ENCODE data around the gene IRF2. TPM values are rescaled to one million over a fixed set of nuclear protein-coding genes. Genes with fewer than 3 reads are reported as not detected.

IRF2 gene
- total and polyA plus RNA-seq, 2 experiments from 2014 or later = 4.0 to 12.0 TPM

GRCh38 chr4:184439856-184440594 is 34.3 kb downstream of the IRF2 start:
- no peaks in the 10 kb centered on the region for H3K9me3 ChIP-seq (ENCODE audit: low read depth)
- H3K27me3 ChIP-seq = peaks cover 2% of the 10 kb centered on the region
- no peaks in the 10 kb centered on the region for H3K36me3 ChIP-seq
- H3K27ac ChIP-seq = no peak overlapping the region
- no peak overlapping the region for H3K4me3 ChIP-seq
- peak in 1 of 2 donors; percentile 82 for DNase-seq (ENCODE audit: low read depth in 1 of 2, low spot score in 1 of 2)
- no peak for TF ChIP-seq CTCF (IDR thresholded peaks at IDR 0.05; ENCODE audit: low read depth, low read length)
- H3K4me1 ChIP-seq (ENCODE audit: low read depth) = no peaks in the 10 kb centered on the region

- no peak for DNase-seq (ENCODE audit: low read depth in 1 of 2, low spot score in 1 of 2)
- H3K4me1 ChIP-seq (ENCODE audit: low read depth) = no peaks in the 10 kb centered on the region
- no peaks in the 10 kb centered on the region for H3K36me3 ChIP-seq
- no peak for TF ChIP-seq CTCF (IDR thresholded peaks at IDR 0.05; ENCODE audit: low read depth, low read length)
- H3K27me3 ChIP-seq = peaks cover 2% of the 10 kb centered on the region
- H3K27ac ChIP-seq = no peak overlapping the region
- no peak overlapping the region for H3K4me3 ChIP-seq
- no peaks in the 10 kb centered on the region for H3K9me3 ChIP-seq (ENCODE audit: low read depth)
These were observed 35.0 kb downstream of the IRF2 start for GRCh38 chr4:184439386-184439785.

GRCh38 chr4:184438375-184438774 is 36.0 kb downstream of the IRF2 start:
- Histone ChIP-seq H3K4me3 (no peak overlapping the region), H3K36me3 (no peaks in the 10 kb centered on the region), H3K27ac (no peak overlapping the region), H3K9me3 (ENCODE audit: low read depth) (no peaks in the 10 kb centered on the region), H3K4me1 (ENCODE audit: low read depth) (no peaks in the 10 kb centered on the region), H3K27me3 (peaks cover 2% of the 10 kb centered on the region)
- DNase-seq (ENCODE audit: low read depth in 1 of 2, low spot score in 1 of 2) = no peak
- no peak for TF ChIP-seq CTCF (IDR thresholded peaks at IDR 0.05; ENCODE audit: low read depth, low read length)

GRCh38 chr4:184437565-184438265 is 36.6 kb downstream of the IRF2 start:
- Histone ChIP-seq H3K4me1 (ENCODE audit: low read depth) (no peaks in the 10 kb centered on the region), H3K27ac (no peak overlapping the region), H3K4me3 (no peak overlapping the region), H3K9me3 (ENCODE audit: low read depth) (no peaks in the 10 kb centered on the region), H3K36me3 (no peaks in the 10 kb centered on the region), H3K27me3 (peaks cover 2% of the 10 kb centered on the region)
- no peak for TF ChIP-seq CTCF (IDR thresholded peaks at IDR 0.05; ENCODE audit: low read depth, low read length)
- DNase-seq (ENCODE audit: low read depth in 1 of 2, low spot score in 1 of 2) = no peak

GRCh38 chr4:184434501-184435066 is 39.8 kb downstream of the IRF2 start:
- Histone ChIP-seq H3K27me3 (no peaks in the 10 kb centered on the region), H3K4me3 (no peak overlapping the region), H3K27ac (no peak overlapping the region), H3K4me1 (ENCODE audit: low read depth) (no peaks in the 10 kb centered on the region), H3K36me3 (no peaks in the 10 kb centered on the region), H3K9me3 (ENCODE audit: low read depth) (no peaks in the 10 kb centered on the region)
- no peak for DNase-seq (ENCODE audit: low read depth in 1 of 2, low spot score in 1 of 2)
- TF ChIP-seq CTCF (IDR thresholded peaks at IDR 0.05; ENCODE audit: low read depth, low read length) = no peak
